ENCODE data around the gene DPEP2.
"Not testable (repeated sequence)": the region's sequence is repeated elsewhere in the genome, so short reads cannot be mapped to it uniquely, and the experiment has no call there.

Gene DPEP2

DNA sequence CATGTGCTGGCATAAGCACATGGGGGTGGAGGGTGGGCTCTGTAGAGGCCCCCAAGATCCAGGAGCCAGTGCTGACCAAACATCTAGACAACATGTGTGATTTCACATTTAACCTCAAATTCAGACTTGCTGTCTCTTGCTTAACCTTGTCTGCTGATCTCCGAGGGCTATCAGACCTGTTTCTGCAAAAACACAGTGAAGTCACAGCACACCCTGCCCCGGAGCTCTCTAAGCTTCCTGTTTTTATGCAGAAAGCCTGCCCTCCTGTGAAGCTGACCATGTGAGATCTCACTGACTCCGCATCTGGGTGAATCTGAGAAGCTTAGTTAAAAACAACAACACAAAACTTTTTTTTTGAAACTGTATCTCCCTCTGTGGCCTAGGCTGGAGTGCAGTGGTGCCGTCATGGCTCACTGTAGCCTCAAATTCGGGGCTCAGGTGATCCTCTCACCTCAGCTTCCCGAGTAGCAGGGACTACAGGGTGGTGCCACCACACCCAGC, 6.6 kb upstream of the DPEP2 start:
- DNase-seq (ENCODE audit: low read depth, low spot score): no peak

GRCh38 chr16:68005211-68005610, 5.9 kb upstream of the DPEP2 start:
- no peak for DNase-seq (ENCODE audit: low read depth, low spot score)

DNA sequence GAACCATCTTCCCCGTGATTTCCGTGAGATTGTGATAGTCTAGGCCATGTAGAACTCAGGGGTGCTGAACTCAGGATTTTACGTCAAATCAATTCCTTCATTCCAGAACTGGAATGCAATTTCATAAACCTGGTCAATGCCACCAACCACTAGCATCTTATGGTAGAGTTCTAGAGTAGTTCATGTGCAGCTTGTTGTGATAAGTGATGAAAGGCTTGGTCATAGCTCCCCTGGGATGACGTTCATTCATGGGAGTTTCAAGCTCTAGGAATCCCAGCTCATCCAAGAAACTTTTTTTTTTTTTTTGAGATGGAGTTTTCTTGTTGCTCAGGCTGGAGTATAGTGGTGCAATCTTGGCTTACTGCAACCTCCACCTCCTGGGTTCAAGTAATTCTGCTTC, 3.7 kb upstream of the DPEP2 start:
- no peak for DNase-seq (ENCODE audit: low read depth, low spot score)

- DNase-seq (ENCODE audit: low read depth, low spot score): no peak
Measured at GRCh38 chr16:68000450-68000849, 1.2 kb upstream of the DPEP2 start.

- DNase-seq (ENCODE audit: low read depth, low spot score): no peak
Measured at GRCh38 chr16:67999985-68000384, 701 bp upstream of the DPEP2 start.

GRCh38 chr16:67998231-67998778, 979 bp downstream of the DPEP2 start:
- not testable (repeated sequence) for DNase-seq (ENCODE audit: low read depth, low spot score)

GRCh38 chr16:67996666-67997065, 2.6 kb downstream of the DPEP2 start:
- DNase-seq (ENCODE audit: low read depth, low spot score): no peak

- DNase-seq (ENCODE audit: low read depth, low spot score): no peak
Measured at GRCh38 chr16:67995423-67995822, 3.9 kb downstream of the DPEP2 start.

DNA sequence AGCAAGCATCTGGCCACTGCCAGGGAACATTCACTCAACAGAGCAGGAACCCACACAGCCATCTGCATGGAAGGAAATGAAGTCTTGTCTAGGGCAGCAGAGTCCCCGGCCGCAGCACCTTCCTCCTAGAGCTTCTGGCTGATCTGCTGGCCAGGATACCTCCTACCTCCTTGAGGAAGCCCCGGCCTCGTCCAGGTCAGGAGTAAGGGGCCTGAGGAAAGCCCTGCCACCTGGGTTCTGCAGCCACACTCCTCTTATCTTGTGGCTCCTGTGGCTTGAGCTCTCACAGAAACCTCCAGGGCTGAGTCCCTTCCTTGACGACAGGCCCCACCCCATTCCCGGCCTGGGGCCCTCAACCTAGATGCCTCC, 5.3 kb downstream of the DPEP2 start:
- DNase-seq (ENCODE audit: low read depth, low spot score): not testable (repeated sequence)

DNA sequence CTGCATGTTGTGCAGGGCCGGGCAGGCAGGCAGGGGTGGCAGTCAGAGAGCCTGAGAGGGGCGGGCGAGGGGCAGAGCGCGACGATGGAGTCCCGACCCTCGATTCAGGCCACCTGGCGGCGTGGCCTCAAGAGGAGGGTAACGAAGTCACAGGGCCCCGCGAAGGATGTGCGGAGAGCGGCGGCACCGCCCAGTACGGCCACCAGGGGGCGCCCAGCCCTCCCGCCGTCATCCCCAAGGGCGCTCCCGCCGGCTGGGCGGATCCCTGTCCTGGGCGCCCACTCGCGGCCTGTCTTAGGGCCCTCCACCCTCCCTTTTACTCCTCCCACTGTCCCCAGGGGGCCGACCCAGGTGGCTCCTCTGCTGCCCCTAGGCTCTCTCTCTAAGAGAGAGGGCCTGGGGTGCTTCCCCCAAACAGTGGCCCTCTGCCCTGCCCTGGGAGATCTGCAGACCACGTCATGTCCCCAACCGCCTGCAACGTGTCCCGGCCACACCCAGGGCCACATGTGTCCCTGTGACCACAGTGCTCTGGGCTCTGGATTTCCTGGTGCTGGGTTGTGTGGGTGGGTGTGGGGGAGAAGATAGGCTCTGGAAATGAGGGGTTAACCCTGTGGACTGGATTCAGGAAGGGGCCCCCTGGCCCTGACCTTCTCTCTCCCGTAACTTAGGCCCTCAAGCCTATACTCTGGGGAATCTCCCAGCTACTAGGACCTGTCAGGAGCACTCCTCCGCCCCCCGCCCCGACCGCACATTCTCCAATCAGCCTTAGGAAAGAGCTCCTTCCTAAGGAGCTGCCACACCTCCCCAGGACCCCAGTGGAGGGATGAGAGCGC, 5.9 kb downstream of the DPEP2 start:
- DNase-seq (ENCODE audit: low read depth, low spot score): no peak

GRCh38 chr16:67992661-67993206, 6.5 kb downstream of the DPEP2 start:
- no peak for DNase-seq (ENCODE audit: low read depth, low spot score)

DNA sequence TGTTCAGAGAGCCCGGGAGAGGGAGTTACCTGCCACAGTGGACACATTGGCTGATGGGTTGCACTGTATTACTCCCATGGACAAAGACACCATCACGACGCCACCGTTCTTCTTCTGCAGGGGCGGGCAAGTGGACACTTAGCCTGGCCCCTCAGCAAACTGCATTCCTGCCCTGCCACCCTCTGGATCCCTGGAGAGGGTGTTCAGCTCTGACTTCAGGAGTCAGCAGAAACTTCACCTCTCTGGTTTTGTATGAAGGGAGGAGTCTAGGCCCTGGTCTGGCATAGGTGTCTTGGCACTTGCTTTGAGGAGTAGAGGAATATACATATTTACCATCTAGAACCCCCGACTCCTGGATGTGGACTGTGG, 9.3 kb downstream of the DPEP2 start:
- no peak for DNase-seq (ENCODE audit: low read depth, low spot score)

GRCh38 chr16:67989322-67990017, 9.8 kb downstream of the DPEP2 start:
- no peak for DNase-seq (ENCODE audit: low read depth, low spot score)

- DNase-seq (ENCODE audit: low read depth, low spot score): no peak
Measured at GRCh38 chr16:67988675-67989074, 10.6 kb downstream of the DPEP2 start.

DNA sequence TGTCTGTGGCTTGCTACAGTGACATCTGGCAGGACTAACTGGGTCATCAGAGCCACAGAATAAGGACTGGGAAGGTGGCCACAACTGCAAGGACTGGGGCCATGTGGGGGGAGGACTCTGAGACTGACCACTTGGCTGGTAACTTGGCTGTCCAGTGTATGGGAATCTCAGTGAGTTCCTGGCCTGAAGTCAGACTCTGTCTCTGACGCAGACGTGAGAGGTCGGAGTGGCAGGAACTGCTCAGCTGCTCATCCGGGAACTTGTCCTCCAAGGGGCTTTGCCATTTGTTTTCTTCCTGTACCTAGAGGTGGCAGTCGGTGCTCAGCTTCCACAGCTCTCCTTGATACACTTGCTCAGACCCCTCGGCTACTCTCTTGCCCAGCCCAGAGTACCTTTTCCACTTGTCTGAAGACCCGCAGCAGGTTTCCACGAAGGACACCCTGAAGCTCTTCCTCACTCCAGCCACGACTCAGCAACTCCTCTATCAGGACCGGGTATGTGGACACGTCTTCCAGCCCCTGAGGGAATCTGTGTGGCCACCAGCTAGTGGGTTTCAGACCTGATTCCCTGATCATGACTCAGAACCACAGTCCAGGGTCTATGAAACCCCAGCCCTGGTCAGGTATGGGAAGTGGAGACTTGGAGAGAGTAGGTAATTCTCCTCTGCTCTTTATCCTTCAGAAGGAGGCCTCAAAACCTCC, 11.7 kb downstream of the DPEP2 start:
- DNase-seq (ENCODE audit: low read depth, low spot score): no peak

DNA sequence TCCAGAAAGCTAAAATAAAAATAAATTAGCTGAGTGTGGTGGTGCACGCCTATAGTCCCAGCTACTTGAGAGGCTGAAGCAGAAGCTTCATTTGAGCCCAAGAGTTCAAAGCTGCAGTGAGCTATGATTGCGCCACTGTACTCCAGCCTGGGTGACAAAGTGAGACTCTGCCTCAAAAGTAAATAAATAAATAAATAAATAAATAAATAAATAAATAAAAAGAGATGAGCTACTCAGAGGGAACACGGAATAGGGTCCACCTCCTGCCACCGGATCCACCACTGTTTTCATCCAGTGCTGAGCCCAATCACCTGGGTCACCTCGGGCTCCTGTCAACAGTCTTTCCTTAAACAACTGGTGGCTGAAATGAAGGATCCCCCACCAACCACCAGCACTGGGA, 12.3 kb downstream of the DPEP2 start:
- no peak for DNase-seq (ENCODE audit: low read depth, low spot score)

- DNase-seq (ENCODE audit: low read depth, low spot score): no peak
Measured at GRCh38 chr16:67982011-67982696, 17.1 kb downstream of the DPEP2 start.

GRCh38 chr16:67979955-67980678, 19.2 kb downstream of the DPEP2 start, which contains the start of gene DPEP3:
Gene DPEP3 (minus strand): TSS chr16:67980499. CDS start chr16:67980380, 119 bp downstream.
- DNase-seq (ENCODE audit: low read depth, low spot score): no peak

DNA sequence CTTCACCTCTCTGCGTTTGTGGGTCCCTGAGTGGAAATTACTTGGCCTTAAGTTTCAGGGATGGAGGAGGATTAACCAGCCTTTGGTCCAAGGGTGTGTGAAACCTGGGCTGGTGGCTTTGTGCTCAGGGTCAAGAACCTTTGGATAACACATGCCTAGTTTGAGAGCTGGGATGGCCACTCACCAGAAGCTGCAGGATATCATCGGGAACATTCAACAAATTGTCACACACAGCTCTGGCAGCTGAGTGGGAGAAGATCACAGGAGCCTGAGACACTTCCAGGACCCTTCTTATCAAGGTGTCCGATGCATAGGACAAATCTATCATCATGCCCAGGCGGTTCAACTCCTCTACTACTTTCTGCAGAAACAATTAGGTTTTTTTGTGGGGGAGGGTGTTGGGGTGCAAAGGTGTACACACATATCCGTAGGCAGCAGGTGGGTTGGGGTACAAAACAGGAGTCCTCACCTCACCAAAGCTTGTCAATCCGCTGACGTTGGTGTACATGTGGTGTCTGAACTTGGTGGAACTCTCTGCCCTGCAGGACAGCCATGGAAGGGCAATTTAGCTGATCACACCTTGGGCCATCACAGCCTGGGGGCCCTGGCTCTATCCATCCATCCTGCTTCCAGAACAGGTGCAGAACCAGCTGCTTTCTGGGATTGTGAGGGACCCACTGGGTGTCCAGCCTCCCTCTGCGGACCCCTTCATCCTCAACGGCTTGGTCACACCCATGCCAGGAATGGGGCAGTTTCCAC, 21.6 kb downstream of the DPEP2 start:
- DNase-seq (ENCODE audit: low read depth, low spot score): no peak

DNA sequence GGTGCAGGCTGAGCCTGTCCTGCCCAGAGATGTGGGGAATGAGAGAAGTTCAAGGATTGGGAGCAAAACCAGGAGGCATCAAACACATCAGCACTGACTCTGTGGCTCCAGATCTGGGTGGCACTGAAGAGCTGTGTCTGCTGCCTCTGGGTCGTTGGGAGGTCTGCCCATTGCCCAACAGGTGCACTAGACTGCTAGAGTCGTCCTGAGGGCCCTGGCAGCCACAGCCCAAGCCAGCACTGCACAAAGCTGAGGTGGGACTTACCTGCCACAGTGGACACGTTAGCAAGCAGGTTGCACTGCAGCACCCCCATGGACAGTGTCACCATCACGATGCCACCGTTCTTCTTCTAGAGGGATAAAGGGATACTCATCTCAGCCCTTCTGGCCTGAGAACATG, 22.3 kb downstream of the DPEP2 start:
- DNase-seq (ENCODE audit: low read depth, low spot score): no peak

Data from brain pericyte (primary cell).